OCI-M1 (cell line): Measurements from ENCODE around the gene VGF.
"Not testable (repeated sequence)": the region's sequence is repeated elsewhere in the genome, so short reads cannot be mapped to it uniquely, and the experiment has no call there.

Source experiments
- DNase-seq: peaks from one replicate; lab custom pipeline; 2025; lab: John Stamatoyannopoulos, UW

VGF gene

DNA sequence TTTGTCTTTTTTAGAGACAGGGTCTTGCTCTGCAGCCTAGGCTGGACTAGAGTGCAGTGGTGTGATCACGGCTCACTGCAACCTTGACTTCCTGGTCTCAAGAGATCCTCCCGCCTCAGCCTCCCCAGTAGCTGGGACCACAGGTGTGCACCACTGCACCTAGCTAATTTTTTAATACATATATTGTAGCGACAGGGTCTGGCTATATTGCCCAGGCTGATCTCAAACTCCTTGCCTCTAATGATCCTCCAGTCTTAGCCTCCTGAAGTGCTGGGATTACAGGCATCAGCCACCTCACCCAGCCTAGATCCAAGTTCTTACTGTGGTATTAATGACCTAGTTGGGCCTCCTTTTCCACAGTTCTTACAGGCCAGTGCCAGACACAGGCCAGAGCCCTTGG is 50.2 kb downstream of the VGF start:
- no peak for DNase-seq

DNA sequence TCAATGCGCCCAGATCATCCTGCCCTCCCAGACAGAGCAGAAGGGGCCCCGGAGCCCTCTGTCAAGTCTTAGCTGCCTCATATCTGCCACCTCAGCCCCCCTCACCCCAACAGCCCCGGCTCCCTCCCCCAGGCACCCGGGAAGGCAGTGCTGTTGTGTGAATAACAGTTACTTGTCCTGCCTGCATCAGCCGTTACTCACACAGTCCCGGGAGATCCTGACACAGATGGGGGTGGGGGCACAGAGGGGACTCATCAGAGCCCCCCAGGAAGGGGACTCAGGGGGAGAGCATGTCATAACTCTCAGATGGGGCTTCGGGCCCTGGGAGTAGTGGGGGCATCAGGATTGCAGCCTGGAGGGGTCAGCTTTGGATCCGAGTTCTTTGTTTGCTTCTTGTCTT is 50.9 kb downstream of the VGF start:
- no peak for DNase-seq

DNA sequence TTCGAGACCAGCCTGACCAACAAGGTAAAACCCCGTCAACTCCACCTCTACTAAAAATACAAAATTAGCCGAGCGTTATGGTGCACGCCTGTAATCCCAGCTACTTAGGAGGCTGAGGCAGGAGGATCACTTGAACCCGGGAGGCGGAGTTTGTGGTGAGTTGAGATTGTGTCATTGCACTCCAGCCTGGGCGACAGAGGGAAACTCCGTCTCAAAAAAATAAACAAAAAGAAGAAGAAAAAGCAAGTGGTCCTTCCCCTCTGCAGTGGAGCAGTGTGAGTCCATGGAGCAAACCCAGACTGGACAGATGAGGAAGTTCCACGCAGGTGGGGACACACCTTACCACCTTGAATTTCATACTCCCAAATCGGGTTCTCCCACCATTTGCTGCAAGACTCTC is 51.5 kb downstream of the VGF start:
- no peak for DNase-seq

DNA sequence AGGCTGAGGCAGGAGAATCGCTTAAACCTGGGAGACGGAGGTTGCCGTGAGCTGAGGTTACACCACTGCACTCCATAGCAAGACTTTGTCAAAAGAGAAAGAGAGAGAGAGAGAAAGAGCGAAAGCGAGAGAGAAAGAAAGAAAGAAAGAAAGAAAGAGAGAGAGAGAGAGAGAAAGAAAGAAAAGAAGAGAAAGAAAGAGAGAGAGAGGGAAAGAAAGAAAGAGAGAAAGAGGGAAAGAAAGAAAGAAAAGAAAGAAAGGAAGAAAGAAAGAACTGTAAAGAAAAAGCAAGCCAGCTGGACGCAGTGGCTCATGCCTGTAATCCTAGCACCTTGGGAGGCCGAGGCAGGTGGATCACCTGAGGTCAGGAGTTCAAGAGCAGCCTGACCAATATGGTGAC is 52.2 kb downstream of the VGF start:
- DNase-seq, result not testable (repeated sequence)
